IPS-15b (cell line): ENCODE measurements around the gene TGFBR3L.

Experiments used
- H3K27me3 ChIP-seq: one replicate; pipeline ENCODE4 v1.6.1; 2013; ENCODE audit warnings: low read length; ENCODE audit not compliant: control insufficient read depth, insufficient read depth
- H3K36me3 ChIP-seq: one replicate; pipeline ENCODE4 v1.6.1; 2013; ENCODE audit warnings: low read length; ENCODE audit not compliant: control insufficient read depth, insufficient read depth
- H3K4me1 ChIP-seq: one replicate; pipeline ENCODE4 v1.6.1; 2013; ENCODE audit warnings: mild to moderate bottlenecking, low read length; ENCODE audit not compliant: control insufficient read depth, insufficient read depth
- H3K4me3 ChIP-seq: one replicate; pipeline ENCODE4 v1.5.1; 2013; ENCODE audit warnings: low read depth, low read length
- H3K9ac ChIP-seq: one replicate; pipeline ENCODE4 v1.6.1; 2013; ENCODE audit warnings: low read depth, mild to moderate bottlenecking, low read length
- H3K9me3 ChIP-seq: one replicate; pipeline ENCODE4 v1.6.1; 2013; ENCODE audit warnings: mild to moderate bottlenecking, low read length; ENCODE audit not compliant: control insufficient read depth, insufficient read depth

Gene TGFBR3L

GRCh38 chr19:7965921-7966665, 51.5 kb downstream of the TGFBR3L start:
- Histone ChIP-seq H3K4me1 (peaks cover 7% of the 10 kb centered on the region), H3K36me3 (peaks cover 64% of the 10 kb centered on the region), H3K9ac (no peak overlapping the region), H3K27me3 (no peaks in the 10 kb centered on the region), H3K9me3 (no peaks in the 10 kb centered on the region), H3K4me3 (no peak overlapping the region)

- Histone ChIP-seq H3K9me3 (no peaks in the 10 kb centered on the region), H3K9ac (peak overlapping the region; percentile 47), H3K36me3 (peaks cover 67% of the 10 kb centered on the region), H3K4me3 (no peak overlapping the region), H3K27me3 (no peaks in the 10 kb centered on the region), H3K4me1 (peaks cover 7% of the 10 kb centered on the region)
Observed at GRCh38 chr19:7968008-7968795, 53.6 kb downstream of the TGFBR3L start.
